PC-3 (cell line): Measurements from ENCODE around the gene NEMP2.

Source experiments
- EZH2 ChIP-seq: fragments of 300-600 bp; sonication (generic); IDR thresholded peaks from one replicate; pipeline ENCODE4 v1.6.1; 2017; ENCODE audit warnings: antibody characterized with exemption, mild to moderate bottlenecking, low read length; ENCODE audit not compliant: unreplicated experiment
- EZH2phosphoT487 ChIP-seq: fragments of 300-600 bp; sonication (generic); IDR thresholded peaks from 2 replicates; pipeline ENCODE4 v1.6.1; 2018; ENCODE audit warnings: mild to moderate bottlenecking, antibody characterized with exemption, low read length, borderline replicate concordance
- TF ChIP-seq, protein P1 (sequence below): fragments of 300-600 bp; sonication (generic); conservative IDR thresholded peaks from 2 replicates; pipeline ENCODE4 v1.5.1; 2017; ENCODE audit warnings: antibody characterized with exemption, low read depth, mild to moderate bottlenecking, low read length

DNA sequence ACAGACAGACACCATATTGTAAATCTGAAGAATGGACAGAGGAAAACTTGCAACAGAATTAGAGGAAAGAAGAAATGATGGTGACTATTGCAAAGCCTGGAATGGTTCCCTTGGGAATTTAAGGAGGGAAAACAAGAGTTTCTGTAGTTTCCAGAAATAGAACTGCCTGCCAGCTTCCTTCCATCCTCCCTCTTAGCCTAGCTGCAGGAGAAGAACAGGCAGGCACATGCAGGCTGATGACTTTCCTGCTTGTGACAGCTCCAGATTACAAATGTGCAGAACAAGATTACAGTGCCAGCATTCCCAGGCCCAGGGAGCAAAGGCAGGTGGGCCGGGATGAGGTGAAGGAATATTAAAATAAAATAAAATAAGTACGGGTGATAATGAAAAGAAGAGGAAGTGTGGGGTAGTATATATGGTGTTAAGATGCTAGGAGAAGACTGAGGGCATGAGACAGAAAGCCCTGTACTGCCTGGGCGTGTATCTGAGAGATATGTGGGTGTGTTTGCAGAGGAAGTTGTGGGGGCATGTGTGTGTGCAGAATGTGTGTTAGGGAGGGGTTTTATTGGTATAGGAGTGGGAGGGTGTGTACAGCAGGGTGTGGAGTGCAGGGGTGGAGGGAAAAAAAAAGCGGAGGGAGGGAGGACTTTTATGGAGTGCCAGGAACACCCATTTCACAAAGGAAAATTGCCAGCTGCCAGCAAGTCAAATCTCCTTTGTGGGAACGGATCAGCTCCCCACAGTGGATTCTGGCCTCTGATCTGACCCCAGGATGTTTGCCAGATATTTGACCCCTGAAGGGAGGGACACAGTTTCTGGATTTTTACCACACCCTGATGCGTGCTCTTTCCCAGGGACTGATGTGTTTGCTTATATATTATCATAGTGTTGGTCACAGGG, 43.9 kb upstream of the NEMP2 start:
- TF ChIP-seq EZH2phosphoT487 (no peak), EZH2 (no peak)
- TF ChIP-seq, protein P1, sequence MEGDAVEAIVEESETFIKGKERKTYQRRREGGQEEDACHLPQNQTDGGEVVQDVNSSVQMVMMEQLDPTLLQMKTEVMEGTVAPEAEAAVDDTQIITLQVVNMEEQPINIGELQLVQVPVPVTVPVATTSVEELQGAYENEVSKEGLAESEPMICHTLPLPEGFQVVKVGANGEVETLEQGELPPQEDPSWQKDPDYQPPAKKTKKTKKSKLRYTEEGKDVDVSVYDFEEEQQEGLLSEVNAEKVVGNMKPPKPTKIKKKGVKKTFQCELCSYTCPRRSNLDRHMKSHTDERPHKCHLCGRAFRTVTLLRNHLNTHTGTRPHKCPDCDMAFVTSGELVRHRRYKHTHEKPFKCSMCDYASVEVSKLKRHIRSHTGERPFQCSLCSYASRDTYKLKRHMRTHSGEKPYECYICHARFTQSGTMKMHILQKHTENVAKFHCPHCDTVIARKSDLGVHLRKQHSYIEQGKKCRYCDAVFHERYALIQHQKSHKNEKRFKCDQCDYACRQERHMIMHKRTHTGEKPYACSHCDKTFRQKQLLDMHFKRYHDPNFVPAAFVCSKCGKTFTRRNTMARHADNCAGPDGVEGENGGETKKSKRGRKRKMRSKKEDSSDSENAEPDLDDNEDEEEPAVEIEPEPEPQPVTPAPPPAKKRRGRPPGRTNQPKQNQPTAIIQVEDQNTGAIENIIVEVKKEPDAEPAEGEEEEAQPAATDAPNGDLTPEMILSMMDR = no peak
